Psoas muscle (tissue), 8 donors: ENCODE measurements around the gene TBC1D19. TPM values are rescaled to one million over a fixed set of nuclear protein-coding genes. Genes with fewer than 3 reads are reported as not detected.

Source experiments
- ATAC-seq, 4 donors: fragments of 200-7000 bp; cut with Tn5 transposase; one replicate each; pipeline ENCODE4 v1.9.1; 2020; ENCODE audit warnings: moderate library complexity in 3 of 4, mild to moderate bottlenecking in 2 of 4
- DNase-seq, 2 donors: peaks; one replicate each; pipeline ENCODE4 v3.0.0-alpha.2; 2020
- H3K27ac ChIP-seq: fragments of 200-600 bp; one replicate; pipeline ENCODE4 v1.8.0; 2022
- H3K27me3 ChIP-seq, 3 donors: fragments of 200-600 bp in 1 of 3; one replicate each; pipeline versions ENCODE4 v1.6.1 to v1.8.0; 2013 to 2022; ENCODE audit warnings: low read length in 2 of 3, mild to moderate bottlenecking in 2 of 3, moderate library complexity in 1 of 3; ENCODE audit not compliant: insufficient read depth in 3 of 3
- H3K36me3 ChIP-seq, 2 donors: fragments of 200-600 bp in 1 of 2; one replicate each; pipeline versions ENCODE4 v1.6.1 to v1.8.0; 2013 to 2022; ENCODE audit warnings: low read depth in 1 of 2, mild to moderate bottlenecking in 1 of 2, moderate library complexity in 1 of 2; ENCODE audit not compliant: insufficient read depth in 1 of 2
- H3K4me1 ChIP-seq: fragments of 200-600 bp; one replicate; pipeline ENCODE4 v1.8.0; 2022
- H3K4me3 ChIP-seq: fragments of 200-600 bp; one replicate; pipeline ENCODE4 v1.8.0; 2022; ENCODE audit warnings: mild to moderate bottlenecking
- H3K9me3 ChIP-seq: fragments of 200-600 bp; one replicate; pipeline ENCODE4 v1.8.0; 2022
- WGBS, 3 donors: extraction: QIAGEN DNeasy Blood & Tissue Kit; methylation state at CpG; one replicate each; pipeline versions ENCODE4 v1.1.6 to v1.1.7; 2013; 5-methylcytosine and 5-hydroxymethylcytosine counted together
- intact Hi-C, 2 donors: fragments of 100-400 bp; cut with DNase I; formaldehyde crosslinking; loops; one replicate each; pipeline versions ENCODE4 v1.11.0 to v1.14.2; 2022
- polyA plus RNA-seq, 3 donors: library from polyadenylated mRNA; stranded (reverse); fragments of 200-250 nt; gene quantifications; one replicate each; pipeline ENCODE4 v1.2.3, GENCODE V29; 2013
- total RNA-seq, 4 donors: library from RNA; stranded (reverse); fragmentation: NEBNext Ultra II Directional in 2 of 4; extraction: Animal tissue kit (Norgen Biotek cat#: 25700) in 2 of 4; gene quantifications; one replicate each; pipeline versions ENCODE4 v1.2.1 to v1.2.4, GENCODE V29; 2021 to 2023
- TF ChIP-seq, protein P1 (sequence below): fragments of 200-600 bp; IDR thresholded peaks from one replicate; pipeline ENCODE4 v1.8.0; 2022; ENCODE audit warnings: antibody characterized with exemption
- donor health status: healthy with polysubstance abuse.
- donor health status: DM: no; HTN: no; CAD: no; lungs with moderate emphysema.
- donor health status: Bipolar disorder and iron deficiency.
- donor health status: healthy.
- donor health status: DM: yes; HTN: yes; CAD: no.
- donor health status: DM: no; HTN: no; CAD: no.
- donor health status: DM: no; HTN: no; CAD: no.
- donor health status: DM: yes; HTN: yes; CAD: no.

Gene TBC1D19
- total and polyA plus RNA-seq, 7 donors, result 1.0 to 8.2 (median 4.8) TPM

DNA sequence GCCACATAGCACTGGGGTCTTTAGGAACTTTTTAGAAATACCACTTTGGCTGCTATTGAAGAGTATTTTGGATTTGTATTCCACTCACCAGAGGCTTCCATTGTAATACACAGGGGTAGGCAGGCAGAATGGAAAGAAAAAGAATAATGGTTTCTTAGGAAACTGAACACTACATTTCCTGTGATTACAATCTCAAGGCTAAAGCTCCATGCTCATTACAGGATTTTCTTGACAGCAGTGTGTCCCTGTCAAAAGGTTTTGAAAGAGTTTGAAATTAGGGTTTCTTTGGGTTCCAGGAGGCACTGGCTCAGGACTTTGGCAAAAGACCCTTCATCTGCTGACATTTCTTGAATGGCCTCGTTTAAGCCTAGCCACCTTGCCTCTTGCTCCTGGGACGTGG lies 201.9 kb downstream of the TBC1D19 start:
- DNase-seq (no peak), ATAC-seq (no peak)
- Histone ChIP-seq H3K9me3 (no peaks in the 10 kb centered on the region), H3K4me3 (no peak overlapping the region), H3K27me3 (no peaks in the 10 kb centered on the region), H3K4me1 (peaks cover 24% of the 10 kb centered on the region), H3K36me3 (no peaks in the 10 kb centered on the region), H3K27ac (no peak overlapping the region)
- WGBS, 3 donors, result 16 to 53% (median 25%) methylated on average over 2 of the region's 2 CpGs
- intact Hi-C loops, result loop anchor here in 1 of 2 donors (10.0 kb wide), 1 partner anchor 219 kb away; no protein-coding TSS in a partner anchor
- TF ChIP-seq, protein P1, sequence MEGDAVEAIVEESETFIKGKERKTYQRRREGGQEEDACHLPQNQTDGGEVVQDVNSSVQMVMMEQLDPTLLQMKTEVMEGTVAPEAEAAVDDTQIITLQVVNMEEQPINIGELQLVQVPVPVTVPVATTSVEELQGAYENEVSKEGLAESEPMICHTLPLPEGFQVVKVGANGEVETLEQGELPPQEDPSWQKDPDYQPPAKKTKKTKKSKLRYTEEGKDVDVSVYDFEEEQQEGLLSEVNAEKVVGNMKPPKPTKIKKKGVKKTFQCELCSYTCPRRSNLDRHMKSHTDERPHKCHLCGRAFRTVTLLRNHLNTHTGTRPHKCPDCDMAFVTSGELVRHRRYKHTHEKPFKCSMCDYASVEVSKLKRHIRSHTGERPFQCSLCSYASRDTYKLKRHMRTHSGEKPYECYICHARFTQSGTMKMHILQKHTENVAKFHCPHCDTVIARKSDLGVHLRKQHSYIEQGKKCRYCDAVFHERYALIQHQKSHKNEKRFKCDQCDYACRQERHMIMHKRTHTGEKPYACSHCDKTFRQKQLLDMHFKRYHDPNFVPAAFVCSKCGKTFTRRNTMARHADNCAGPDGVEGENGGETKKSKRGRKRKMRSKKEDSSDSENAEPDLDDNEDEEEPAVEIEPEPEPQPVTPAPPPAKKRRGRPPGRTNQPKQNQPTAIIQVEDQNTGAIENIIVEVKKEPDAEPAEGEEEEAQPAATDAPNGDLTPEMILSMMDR, result no peak

- Histone ChIP-seq H3K27me3 (no peaks in the 10 kb centered on the region), H3K36me3 (no peaks in the 10 kb centered on the region), H3K27ac (peak overlapping the region; percentile 75), H3K4me1 (peaks cover 30% of the 10 kb centered on the region), H3K9me3 (no peaks in the 10 kb centered on the region), H3K4me3 (no peak overlapping the region)
- TF ChIP-seq, protein P1, result no peak
- DNase-seq (no peak), ATAC-seq (no peak)
- intact Hi-C loops, result loop anchor here in 1 of 2 donors (10.0 kb wide), 1 partner anchor 218 kb away; no protein-coding TSS in a partner anchor
- 73 to 80% (median 74%) methylated on average over 3 of the region's 3 CpGs for WGBS, 3 donors
These were observed 203.0 kb downstream of the TBC1D19 start for GRCh38 chr4:26786916-26787315.

DNA sequence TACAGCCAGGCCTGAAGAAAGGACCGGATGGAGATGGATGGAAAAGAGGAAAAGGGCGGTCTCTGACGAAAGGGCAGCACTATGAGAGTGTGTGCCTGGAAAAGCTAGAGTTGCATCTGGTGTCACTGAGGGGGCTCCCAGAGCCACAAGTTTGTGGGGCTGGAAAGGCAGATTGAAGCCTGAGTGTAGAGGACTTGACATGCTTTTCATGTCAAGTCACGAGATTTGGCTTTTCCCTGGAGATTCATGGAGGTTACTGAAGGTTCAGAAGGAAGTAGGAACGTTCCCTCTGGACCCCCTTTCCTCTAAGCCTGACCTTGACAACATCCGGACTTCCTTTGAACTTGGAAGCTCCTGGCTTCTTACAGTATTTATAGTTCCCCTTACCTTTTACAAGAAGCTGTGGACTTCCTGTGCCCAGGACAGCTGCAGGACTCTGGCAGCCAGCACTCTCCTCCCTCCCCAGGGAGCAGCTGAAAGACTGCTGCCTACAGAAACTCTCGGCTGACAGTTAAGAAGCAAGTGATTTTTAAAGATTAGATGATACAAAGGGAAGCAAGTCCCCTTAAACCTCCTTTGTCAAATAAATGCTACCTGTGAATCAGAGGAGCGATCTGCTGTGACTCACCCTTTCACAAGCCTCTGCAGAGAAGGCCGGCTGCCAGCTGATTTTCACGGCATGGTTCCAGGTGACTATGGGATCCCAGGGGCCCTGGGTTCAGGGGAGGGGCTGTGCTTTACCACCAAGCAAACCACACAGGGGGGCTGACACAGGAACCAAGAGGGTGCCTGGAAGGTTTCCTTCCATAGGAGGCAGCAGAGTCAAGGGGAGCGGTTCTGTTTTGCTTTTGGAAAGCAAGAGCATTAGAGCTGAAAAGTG lies 203.8 kb downstream of the TBC1D19 start:
- Histone ChIP-seq H3K4me3 (peak overlapping the region; percentile 45), H3K27me3 (no peaks in the 10 kb centered on the region), H3K27ac (peak overlapping the region; percentile 75), H3K9me3 (no peaks in the 10 kb centered on the region), H3K4me1 (peaks cover 30% of the 10 kb centered on the region), H3K36me3 (no peaks in the 10 kb centered on the region)
- peak; percentile 67 to 87 (median 79) for ATAC-seq
- 19 to 27% (median 20%) methylated on average over 11 of the region's 11 CpGs for WGBS, 3 donors
- peak; percentile 43 to 78 for DNase-seq
- intact Hi-C loops, result loop anchor here in 1 of 2 donors (2.0 to 10.0 kb wide), 2 partner anchors 33 to 217 kb away; no protein-coding TSS in a partner anchor
- TF ChIP-seq, protein P1, result peak; percentile 51

- Histone ChIP-seq H3K27me3 (no peaks in the 10 kb centered on the region), H3K36me3 (no peaks in the 10 kb centered on the region), H3K4me3 (peak overlapping the region; percentile 45), H3K4me1 (peaks cover 30% of the 10 kb centered on the region), H3K9me3 (no peaks in the 10 kb centered on the region), H3K27ac (peak overlapping the region; percentile 75)
- DNase-seq (no peak), ATAC-seq (peak in 3 of 4 donors; percentile 26 to 59 (median 31))
- TF ChIP-seq, protein P1, result no peak
- WGBS, 3 donors, result 19 to 26% (median 24%) methylated on average over 1 of the region's 1 CpG
- intact Hi-C loops, result loop anchor here in 1 of 2 donors (2.0 to 10.0 kb wide), 2 partner anchors 34 to 216 kb away; no protein-coding TSS in a partner anchor
These were observed 204.5 kb downstream of the TBC1D19 start for GRCh38 chr4:26788341-26788733.
